Measurements from ENCODE around the gene ZSCAN18. TPM values are rescaled to one million over a fixed set of nuclear protein-coding genes. Genes with fewer than 3 reads are reported as not detected.

Gene ZSCAN18
- total and polyA plus RNA-seq, 2 donors (not counting 1 experiment from before 2014, with no cell fraction given) = 81.0 to 90.5 TPM

DNA sequence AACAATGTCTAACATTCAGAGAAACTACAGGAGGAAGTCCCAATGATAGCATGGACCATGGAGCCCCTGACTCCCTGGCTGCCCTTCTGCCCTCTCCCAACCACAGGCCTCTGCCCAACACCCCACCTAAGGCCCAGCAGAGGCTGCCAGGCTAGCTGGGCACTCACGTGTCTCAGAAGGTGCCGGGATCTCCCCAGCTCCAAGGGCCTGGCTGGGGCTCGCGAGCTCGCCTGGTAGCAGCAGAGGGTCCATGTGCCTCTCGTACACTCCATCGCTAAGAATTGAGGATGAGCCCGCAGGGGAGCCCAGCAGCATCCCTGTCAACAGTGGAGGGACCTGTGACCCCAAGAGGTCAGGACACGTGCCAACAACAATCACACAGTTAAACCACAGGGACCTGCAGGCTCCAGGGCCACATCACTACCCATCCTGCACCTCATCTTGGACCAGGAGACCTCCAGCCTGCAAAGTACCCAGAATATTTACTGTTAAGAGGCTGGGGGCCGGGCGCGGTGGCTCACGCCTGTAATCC is 9.4 kb downstream of the ZSCAN18 start:
- no peaks in the 10 kb centered on the region for H3K4me1 ChIP-seq (ENCODE audit: control insufficient read depth in 2 of 2, insufficient read depth in 2 of 2, low read length in 2 of 2)
- no peak overlapping the region for H3K4me3 ChIP-seq (ENCODE audit: control extremely low read depth in 1 of 5, extremely low read depth in 1 of 5, insufficient read depth in 1 of 5, low read depth in 2 of 5, low read length in 4 of 5)
- H3K27me3 ChIP-seq (replicated peaks in 1 of 4; ENCODE audit: control extremely low read depth in 1 of 4, control insufficient read depth in 3 of 4, insufficient read depth in 4 of 4, low read length in 3 of 4) = no peaks in the 10 kb centered on the region
- ATAC-seq (ENCODE audit: low read depth) (no peak), DNase-seq (no peak)
- peaks cover 7% of the 10 kb centered on the region for H3K79me2 ChIP-seq (ENCODE audit: control insufficient read depth, insufficient read depth, low read length)
- H3K9me3 ChIP-seq (ENCODE audit: control extremely low read depth in 1 of 3, control insufficient read depth in 2 of 3, insufficient read depth in 1 of 3, low read length in 2 of 3) = peaks cover 0 to 85% (median 9%) of the 10 kb centered on the region in 3 donors
- no peak overlapping the region for H2AFZ ChIP-seq (ENCODE audit: insufficient read depth, low read depth, low read length, poor library complexity, severe bottlenecking)
- intact Hi-C loops (cut with micrococcal nuclease) = no loop called here
- ChIA-PET CTCF (no interaction called here), POLR2A (no interaction called here)
- no peaks in the 10 kb centered on the region for H3K4me1 Mint-ChIP-seq
- no peak overlapping the region for H3K27ac Mint-ChIP-seq
- no peak overlapping the region for H3K4me2 ChIP-seq (replicated peaks; ENCODE audit: low read depth, low read length, poor library complexity, severe bottlenecking)
- H4K20me1 ChIP-seq (ENCODE audit: control insufficient read depth, insufficient read depth, low read length, poor library complexity, severe bottlenecking) = no peaks in the 10 kb centered on the region
- H3K9me3 Mint-ChIP-seq (ENCODE audit: insufficient read depth) = no peaks in the 10 kb centered on the region
- H3K4me3 Mint-ChIP-seq = no peak overlapping the region
- H3K27me3 Mint-ChIP-seq = no peaks in the 10 kb centered on the region
- peaks cover 0 to 7% of the 10 kb centered on the region in 2 experiments for H3K36me3 ChIP-seq (replicated peaks in 1 of 2; ENCODE audit: control extremely low read depth in 1 of 2, control insufficient read depth in 1 of 2, extremely low read depth in 1 of 2, insufficient read depth in 2 of 2, low read length in 1 of 2)
- TF ChIP-seq, protein P1, sequence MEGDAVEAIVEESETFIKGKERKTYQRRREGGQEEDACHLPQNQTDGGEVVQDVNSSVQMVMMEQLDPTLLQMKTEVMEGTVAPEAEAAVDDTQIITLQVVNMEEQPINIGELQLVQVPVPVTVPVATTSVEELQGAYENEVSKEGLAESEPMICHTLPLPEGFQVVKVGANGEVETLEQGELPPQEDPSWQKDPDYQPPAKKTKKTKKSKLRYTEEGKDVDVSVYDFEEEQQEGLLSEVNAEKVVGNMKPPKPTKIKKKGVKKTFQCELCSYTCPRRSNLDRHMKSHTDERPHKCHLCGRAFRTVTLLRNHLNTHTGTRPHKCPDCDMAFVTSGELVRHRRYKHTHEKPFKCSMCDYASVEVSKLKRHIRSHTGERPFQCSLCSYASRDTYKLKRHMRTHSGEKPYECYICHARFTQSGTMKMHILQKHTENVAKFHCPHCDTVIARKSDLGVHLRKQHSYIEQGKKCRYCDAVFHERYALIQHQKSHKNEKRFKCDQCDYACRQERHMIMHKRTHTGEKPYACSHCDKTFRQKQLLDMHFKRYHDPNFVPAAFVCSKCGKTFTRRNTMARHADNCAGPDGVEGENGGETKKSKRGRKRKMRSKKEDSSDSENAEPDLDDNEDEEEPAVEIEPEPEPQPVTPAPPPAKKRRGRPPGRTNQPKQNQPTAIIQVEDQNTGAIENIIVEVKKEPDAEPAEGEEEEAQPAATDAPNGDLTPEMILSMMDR (IDR thresholded peaks at IDR 0.05) = no peak
- TF ChIP-seq EZH2 (IDR thresholded peaks at IDR 0.05; ENCODE audit: borderline replicate concordance, insufficient read depth, low read depth, low read length, poor library complexity, severe bottlenecking) = no peak
- H3K9ac ChIP-seq (ENCODE audit: low read length) = no peak overlapping the region
- WGBS (ENCODE audit: insufficient coverage) = 99% methylated on average over 9 of the region's 13 CpGs
- no peak overlapping the region for H3K27ac ChIP-seq (ENCODE audit: low read length in 2 of 2)

DNA sequence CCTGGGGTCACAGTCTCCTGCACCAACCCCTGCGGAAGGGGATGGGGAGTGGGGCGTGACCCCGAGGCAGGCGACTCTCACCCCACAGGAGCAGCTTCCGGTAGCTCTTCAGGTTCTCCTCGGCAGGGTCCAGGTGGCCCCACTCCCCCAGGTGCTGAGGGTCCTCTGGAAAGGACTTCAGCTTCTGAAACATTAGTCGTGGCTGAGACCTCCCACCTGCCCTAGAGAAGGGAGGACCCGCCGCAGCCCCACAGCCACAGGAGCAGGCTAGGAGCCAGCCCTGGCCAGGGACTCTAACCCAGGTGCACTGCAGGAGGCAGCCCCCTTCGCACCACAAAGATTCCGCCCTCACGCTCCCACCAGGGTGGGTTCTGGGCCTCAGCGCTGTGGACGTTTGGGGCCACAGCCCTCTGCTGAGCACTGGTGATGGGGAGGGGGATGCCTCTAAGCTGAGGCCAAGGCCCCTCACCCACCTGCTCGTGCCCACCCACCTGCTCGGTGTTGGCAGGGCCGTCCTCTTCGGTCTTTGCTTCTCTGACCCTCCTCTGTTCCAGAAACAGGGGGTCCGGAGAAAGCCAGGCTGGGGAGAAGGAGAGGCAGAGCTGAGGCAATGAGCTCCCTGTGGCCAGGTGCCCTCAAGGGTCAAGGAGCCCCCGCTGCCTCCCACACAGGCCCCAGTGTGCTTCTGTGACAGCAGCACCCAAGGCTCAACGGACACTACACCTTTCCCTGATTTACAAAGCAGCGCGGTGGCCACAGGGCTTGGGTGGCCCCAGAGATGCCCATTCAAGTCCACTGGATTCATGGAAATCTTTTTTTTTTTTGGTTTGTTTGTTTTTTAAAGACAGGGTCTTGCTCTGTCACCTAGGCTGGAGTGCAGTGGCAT is 11.0 kb downstream of the ZSCAN18 start:
- Histone ChIP-seq H3K9ac (ENCODE audit: low read length) (no peak overlapping the region), H3K36me3 (replicated peaks in 1 of 2; ENCODE audit: control extremely low read depth in 1 of 2, control insufficient read depth in 1 of 2, extremely low read depth in 1 of 2, insufficient read depth in 2 of 2, low read length in 1 of 2) (peaks cover 0 to 7% of the 10 kb centered on the region in 2 experiments), H3K4me2 (replicated peaks; ENCODE audit: low read depth, low read length, poor library complexity, severe bottlenecking) (no peak overlapping the region), H3K79me2 (ENCODE audit: control insufficient read depth, insufficient read depth, low read length) (peaks cover 2% of the 10 kb centered on the region), H2AFZ (ENCODE audit: insufficient read depth, low read depth, low read length, poor library complexity, severe bottlenecking) (no peak overlapping the region), H3K4me1 (ENCODE audit: control insufficient read depth in 2 of 2, insufficient read depth in 2 of 2, low read length in 2 of 2) (no peaks in the 10 kb centered on the region), H3K4me3 (ENCODE audit: control extremely low read depth in 1 of 5, extremely low read depth in 1 of 5, insufficient read depth in 1 of 5, low read depth in 2 of 5, low read length in 4 of 5) (no peak overlapping the region), H3K27me3 (replicated peaks in 1 of 4; ENCODE audit: control extremely low read depth in 1 of 4, control insufficient read depth in 3 of 4, insufficient read depth in 4 of 4, low read length in 3 of 4) (no peaks in the 10 kb centered on the region), H4K20me1 (ENCODE audit: control insufficient read depth, insufficient read depth, low read length, poor library complexity, severe bottlenecking) (no peaks in the 10 kb centered on the region), H3K9me3 (ENCODE audit: control extremely low read depth in 1 of 3, control insufficient read depth in 2 of 3, insufficient read depth in 1 of 3, low read length in 2 of 3) (peaks cover 0 to 91% (median 16%) of the 10 kb centered on the region in 3 donors), H3K27ac (ENCODE audit: low read length in 2 of 2) (no peak overlapping the region)
- CTCF ChIA-PET = no interaction called here
- no peak for ATAC-seq (ENCODE audit: low read depth)
- H3K4me1 Mint-ChIP-seq = no peaks in the 10 kb centered on the region
- intact Hi-C loops (cut with micrococcal nuclease) = no loop called here
- POLR2A ChIA-PET = no interaction called here
- WGBS (ENCODE audit: insufficient coverage) = 97% methylated on average over 16 of the region's 23 CpGs
- no peaks in the 10 kb centered on the region for H3K9me3 Mint-ChIP-seq (ENCODE audit: insufficient read depth)
- no peak overlapping the region for H3K4me3 Mint-ChIP-seq
- no peaks in the 10 kb centered on the region for H3K27me3 Mint-ChIP-seq
- no peak overlapping the region for H3K27ac Mint-ChIP-seq
- no peak for DNase-seq
- TF ChIP-seq, protein P1 (IDR thresholded peaks at IDR 0.05) = no peak
- no peak for TF ChIP-seq EZH2 (IDR thresholded peaks at IDR 0.05; ENCODE audit: borderline replicate concordance, insufficient read depth, low read depth, low read length, poor library complexity, severe bottlenecking)
